Gastrocnemius medialis (tissue), 4 donors: Measurements from ENCODE around the gene CYP8B1. TPM values are rescaled to one million over a fixed set of nuclear protein-coding genes. Genes with fewer than 3 reads are reported as not detected.

Source experiments
- ATAC-seq, 2 donors: fragments of 150-250 bp; one replicate each; pipeline ENCODE4 v1.9.1; 2016
- DNase-seq, 2 donors: peaks; one replicate each; pipeline ENCODE4 v3.0.0-alpha.2; 2019
- H3K27ac ChIP-seq, 4 donors: fragments of 200-600 bp; sonication (generic); 1 replicate in 1 of 4; 2 replicates in 3 of 4; pipeline ENCODE4 v1.5.1; 2016 to 2018; ENCODE audit warnings: mild to moderate bottlenecking in 2 of 4, moderate library complexity in 1 of 4
- H3K27me3 ChIP-seq, 3 donors: fragments of 200-600 bp; sonication (generic) in 2 of 3; 1 replicate in 1 of 3; 2 replicates in 2 of 3; pipeline versions ENCODE4 v1.5.1 to v1.6.0; 2016 to 2019; ENCODE audit warnings: mild to moderate bottlenecking in 1 of 3, moderate library complexity in 1 of 3
- H3K36me3 ChIP-seq, 2 donors: fragments of 200-600 bp; sonication (generic) in 1 of 2; one replicate each; pipeline ENCODE4 v1.5.1; 2017 to 2018
- H3K4me1 ChIP-seq, 2 donors: fragments of 200-600 bp; sonication (generic) in 1 of 2; one replicate each; pipeline ENCODE4 v1.5.1; 2016 to 2017; ENCODE audit warnings: mild to moderate bottlenecking in 2 of 2
- H3K4me3 ChIP-seq, 4 donors: fragments of 200-600 bp; sonication (generic) in 3 of 4; 1 replicate in 1 of 4; 2 replicates in 3 of 4; pipeline ENCODE4 v1.5.1; 2016 to 2019; ENCODE audit warnings: mild to moderate bottlenecking in 2 of 4
- H3K9me3 ChIP-seq, 3 donors: fragments of 200-600 bp; sonication (generic) in 2 of 3; 1 replicate in 1 of 3; 2 replicates in 2 of 3; pipeline ENCODE4 v1.5.1; 2016 to 2019
- CTCF ChIP-seq, 5 experiments: fragments of 450-650 bp in 3 of 5; fragments of 200-600 bp in 2 of 5; sonication (generic) in 2 of 5; IDR thresholded peaks in 4 of 5; conservative IDR thresholded peaks in 1 of 5; 1 replicate in 4 of 5; 2 replicates in 1 of 5; pipeline ENCODE4 v1.5.1; 2016 to 2019; ENCODE audit warnings: antibody characterized with exemption in 5 of 5, mild to moderate bottlenecking in 3 of 5, moderate library complexity in 3 of 5
- POLR2A ChIP-seq, 2 donors: fragments of 450-650 bp; IDR thresholded peaks; one replicate each; pipeline ENCODE4 v1.6.1; 2017; ENCODE audit warnings: antibody characterized with exemption in 2 of 2, mild to moderate bottlenecking in 2 of 2, moderate library complexity in 2 of 2
- in situ Hi-C, 4 donors: fragments of 200-750 bp; cut with MboI; loops; one replicate each; pipeline versions ENCODE4 v1.15.0 to v1.8.0; 2017; ENCODE audit warnings: low sequenced_read_pairs in 4 of 4
- intact Hi-C: fragments of 100-400 bp; cut with DNase I; formaldehyde crosslinking; loops from one replicate; pipeline ENCODE4 v1.15.1; 2023; ENCODE audit warnings: low total_unique reads
- total RNA-seq, 4 donors: library from RNA; depleted of rRNA; stranded (reverse); fragments of >200 nt; gene quantifications; one replicate each; pipeline versions ENCODE4 v1.1.0 to v1.2.3, GENCODE V29; 2016

Gene CYP8B1
- total RNA-seq, 4 donors from 2014 or later = 0.62 to 0.93 TPM; not detected in 2

- no peak for DNase-seq
- H3K36me3 ChIP-seq = no peaks in the 10 kb centered on the region
- H3K9me3 ChIP-seq = no peaks in the 10 kb centered on the region
- ATAC-seq = no peak
- H3K4me3 ChIP-seq = no peak overlapping the region
- no peaks in the 10 kb centered on the region for H3K27me3 ChIP-seq
- TF ChIP-seq CTCF (IDR thresholded peaks at IDR 0.05 in 4 of 5, conservative IDR thresholded peaks at IDR 0.05 in 1 of 5) = no peak
- TF ChIP-seq POLR2A (IDR thresholded peaks at IDR 0.05) = no peak
- H3K27ac ChIP-seq = peak overlapping the region in 1 of 4 donors; percentile 47
- intact Hi-C loops (no loop called here), in situ Hi-C loops (no loop called here)
- peaks cover 16 to 35% of the 10 kb centered on the region in 2 donors for H3K4me1 ChIP-seq
These were observed 24.3 kb downstream of the CYP8B1 start for GRCh38 chr3:42851228-42851834.

- Histone ChIP-seq H3K4me3 (no peak overlapping the region), H3K27me3 (no peaks in the 10 kb centered on the region), H3K27ac (no peak overlapping the region), H3K36me3 (no peaks in the 10 kb centered on the region), H3K4me1 (peaks cover 21 to 40% of the 10 kb centered on the region in 2 donors), H3K9me3 (no peaks in the 10 kb centered on the region)
- ATAC-seq = no peak
- no peak for TF ChIP-seq CTCF (IDR thresholded peaks at IDR 0.05 in 4 of 5, conservative IDR thresholded peaks at IDR 0.05 in 1 of 5)
- no peak for TF ChIP-seq POLR2A (IDR thresholded peaks at IDR 0.05)
- DNase-seq = no peak
- intact Hi-C loops = no loop called here
- in situ Hi-C loops = no loop called here
These were observed 25.4 kb downstream of the CYP8B1 start for GRCh38 chr3:42850263-42850662.

- Histone ChIP-seq H3K4me3 (no peak overlapping the region), H3K36me3 (no peaks in the 10 kb centered on the region), H3K9me3 (no peaks in the 10 kb centered on the region), H3K4me1 (peaks cover 21 to 38% of the 10 kb centered on the region in 2 donors), H3K27me3 (no peaks in the 10 kb centered on the region), H3K27ac (peak overlapping the region; percentile 57 to 82 (median 63))
- ATAC-seq (peak; percentile 86 to 87), DNase-seq (peak; percentile 54 to 55)
- in situ Hi-C loops = no loop called here
- no peak for TF ChIP-seq CTCF (IDR thresholded peaks at IDR 0.05 in 4 of 5, conservative IDR thresholded peaks at IDR 0.05 in 1 of 5)
- TF ChIP-seq POLR2A (IDR thresholded peaks at IDR 0.05) = no peak
- intact Hi-C loops = no loop called here
These were observed 26.7 kb downstream of the CYP8B1 start for GRCh38 chr3:42849017-42849416.

GRCh38 chr3:42847731-42848130 is 27.9 kb downstream of the CYP8B1 start:
- Histone ChIP-seq H3K36me3 (no peaks in the 10 kb centered on the region), H3K27ac (peak overlapping the region in 2 of 4 donors; percentile 9 to 43), H3K4me3 (no peak overlapping the region), H3K9me3 (no peaks in the 10 kb centered on the region), H3K27me3 (no peaks in the 10 kb centered on the region), H3K4me1 (peaks cover 12 to 27% of the 10 kb centered on the region in 2 donors)
- TF ChIP-seq POLR2A (IDR thresholded peaks at IDR 0.05) = no peak
- no peak for TF ChIP-seq CTCF (IDR thresholded peaks at IDR 0.05 in 4 of 5, conservative IDR thresholded peaks at IDR 0.05 in 1 of 5)
- intact Hi-C loops = no loop called here
- in situ Hi-C loops = no loop called here
- no peak for DNase-seq
- no peak for ATAC-seq
